CD4-positive, alpha-beta T cell treated with Interleukin-17A for 1 hour (primary cell): ENCODE measurements around the gene RYR1.
A peak's percentile ranks its signal among the peaks of the same experiment; 100 is the strongest.
"Not testable (repeated sequence)": the region's sequence is repeated elsewhere in the genome, so short reads cannot be mapped to it uniquely, and the experiment has no call there.

ENCODE experiments used
- DNase-seq: peaks from one replicate; pipeline ENCODE4 v3.0.0-alpha.2; 2020

The RYR1 gene

DNA sequence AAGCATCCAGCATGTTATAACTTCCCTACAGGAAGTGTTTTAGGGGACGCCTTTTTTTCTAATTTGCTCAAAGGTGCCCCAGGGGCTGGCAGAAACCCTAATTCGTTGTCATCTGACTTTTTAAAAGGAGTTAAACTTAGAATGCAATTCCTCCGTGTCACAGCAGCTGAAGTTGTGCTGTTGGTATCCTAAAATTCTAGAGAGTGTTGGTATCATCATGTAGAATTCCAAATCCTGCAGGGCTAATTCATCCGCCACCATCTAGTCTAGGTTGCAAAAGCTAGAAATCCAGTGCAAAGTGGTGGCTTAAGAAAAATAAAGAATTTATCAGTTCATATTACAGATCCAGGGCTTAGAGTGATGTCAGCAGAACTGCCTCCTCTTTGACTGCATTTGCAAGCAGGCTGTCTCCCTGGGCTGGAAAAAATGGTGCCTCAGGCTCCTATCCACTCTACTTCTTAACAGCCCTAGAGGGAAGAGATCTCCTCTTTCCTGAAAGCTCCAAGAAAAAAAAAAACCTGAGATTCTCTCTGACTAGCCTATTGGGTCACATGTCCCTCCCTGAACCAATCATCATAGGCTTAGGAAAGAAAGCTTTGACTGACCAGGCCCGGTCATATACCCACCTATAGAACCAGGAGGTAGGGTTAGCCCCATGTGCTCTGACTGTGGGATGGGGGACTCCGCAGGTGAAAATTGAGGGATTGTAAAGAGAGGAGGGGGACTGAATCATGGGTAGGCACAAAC is 111.3 kb downstream of the RYR1 start:
- DNase-seq, result peak; percentile 79

- DNase-seq, result no peak
Measured at GRCh38 chr19:38545596-38545995, 112.1 kb downstream of the RYR1 start.

- DNase-seq, result no peak
Measured at GRCh38 chr19:38547421-38547820, 113.9 kb downstream of the RYR1 start.

DNA sequence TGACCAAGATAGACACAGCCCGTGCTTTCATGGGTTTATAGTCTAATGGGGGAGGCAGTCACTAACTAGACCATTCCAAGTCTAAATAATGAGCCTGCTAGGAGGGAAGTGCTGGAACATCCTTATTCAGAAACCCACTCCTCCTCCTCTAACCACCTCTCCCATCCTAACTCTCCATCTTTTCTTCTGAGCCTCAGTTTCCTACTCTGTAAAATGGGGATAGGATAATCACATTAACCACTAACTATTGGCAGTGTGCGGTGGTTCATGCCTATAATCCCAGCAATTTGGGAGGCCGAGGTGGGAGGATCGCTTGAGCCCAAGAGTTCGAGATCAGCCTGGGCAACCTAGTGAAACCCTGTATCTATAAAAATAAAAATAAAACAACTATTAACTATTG is 115.6 kb downstream of the RYR1 start:
- no peak for DNase-seq

DNA sequence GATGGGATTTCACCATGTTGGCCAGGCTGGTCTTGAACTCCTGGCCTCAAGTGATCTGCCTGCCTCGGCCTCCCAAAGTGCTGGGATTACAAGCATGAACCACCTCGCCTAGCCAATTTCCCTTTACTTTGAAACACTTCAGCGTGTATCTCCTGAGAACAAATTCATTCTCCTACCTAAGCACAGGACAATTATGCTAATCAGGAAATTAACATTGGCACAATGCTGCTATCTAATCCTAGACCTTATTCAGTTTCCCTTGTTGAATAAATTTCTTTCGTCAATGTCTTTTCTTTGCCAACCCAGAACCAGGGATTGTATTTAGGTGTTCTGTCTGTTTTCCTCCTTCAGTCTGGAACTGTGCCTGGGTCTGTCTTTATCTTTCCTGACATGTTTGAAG is 116.5 kb downstream of the RYR1 start:
- no peak for DNase-seq

GRCh38 chr19:38550376-38550775 is 116.9 kb downstream of the RYR1 start:
- DNase-seq, result no peak

- DNase-seq, result peak; percentile 21
Measured at GRCh38 chr19:38551450-38551813, 117.9 kb downstream of the RYR1 start.

DNA sequence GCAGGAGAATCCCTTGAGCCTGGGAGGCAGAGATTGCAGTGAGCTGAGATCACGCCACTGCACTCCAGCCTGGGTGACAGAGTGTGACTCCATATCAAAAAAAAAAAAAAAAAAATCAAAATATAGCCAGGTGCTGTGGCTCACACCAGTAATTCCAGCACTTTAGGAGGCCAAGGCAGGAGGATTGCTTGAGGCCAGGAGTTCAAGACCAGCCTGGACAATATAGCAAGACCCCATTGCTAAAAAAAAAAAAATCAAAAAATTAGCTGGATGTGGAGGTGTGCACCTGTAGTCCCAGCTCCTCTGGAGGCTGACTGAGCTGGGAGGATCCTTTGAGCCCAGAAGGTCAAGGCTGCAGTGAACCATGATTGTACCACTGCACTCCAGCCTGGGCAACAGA is 119.7 kb downstream of the RYR1 start:
- not testable (repeated sequence) for DNase-seq

GRCh38 chr19:38554676-38555141 is 121.2 kb downstream of the RYR1 start:
- DNase-seq, result no peak

GRCh38 chr19:38555200-38555599 is 121.7 kb downstream of the RYR1 start:
- no peak for DNase-seq

GRCh38 chr19:38556521-38557174 is 123.2 kb downstream of the RYR1 start:
- peak; percentile 23 for DNase-seq

GRCh38 chr19:38557205-38557799 is 123.8 kb downstream of the RYR1 start:
- DNase-seq, result peak; percentile 53

DNA sequence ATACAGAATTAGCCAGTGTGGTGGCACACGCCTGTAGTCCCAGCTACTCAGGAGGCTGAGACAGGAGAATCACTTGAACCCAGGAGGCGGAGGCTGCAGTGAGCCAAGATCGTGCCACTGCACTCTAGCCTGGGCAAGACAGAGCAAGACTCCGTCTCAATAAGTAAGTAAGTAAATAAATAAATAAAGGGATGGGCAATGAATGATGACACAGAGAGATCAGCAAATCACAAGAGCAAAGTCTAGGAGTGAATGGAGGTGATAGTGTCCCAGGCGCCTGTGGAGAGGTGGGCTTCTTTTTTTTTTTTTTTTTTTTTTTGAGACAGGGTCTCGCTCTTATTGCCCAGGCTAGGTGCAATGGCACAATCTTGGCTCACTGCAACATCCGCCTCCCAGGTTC is 125.4 kb downstream of the RYR1 start:
- not testable (repeated sequence) for DNase-seq

GRCh38 chr19:38559428-38560401 is 126.2 kb downstream of the RYR1 start:
- DNase-seq, result peak; percentile 54

GRCh38 chr19:38561053-38561606 is 127.6 kb downstream of the RYR1 start:
- no peak for DNase-seq

DNA sequence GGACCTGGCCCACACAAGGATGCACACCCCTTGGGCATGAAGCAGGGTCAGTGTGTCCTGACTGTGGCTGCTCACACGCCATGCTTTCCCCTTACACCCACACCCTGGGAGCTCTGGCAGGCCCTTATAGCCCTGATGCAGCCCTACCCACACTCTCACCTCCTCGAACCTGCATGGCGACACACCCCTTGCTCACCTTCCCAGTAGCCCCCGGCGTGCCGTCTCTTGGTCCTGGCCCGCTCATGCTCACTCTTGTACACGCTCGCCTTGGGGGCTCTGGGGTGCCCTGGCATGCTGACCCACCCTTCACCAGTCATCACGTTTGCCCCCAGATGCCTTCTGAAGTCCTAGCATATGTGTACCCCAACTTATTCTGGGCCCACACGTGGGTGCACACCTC is 128.2 kb downstream of the RYR1 start:
- no peak for DNase-seq

DNA sequence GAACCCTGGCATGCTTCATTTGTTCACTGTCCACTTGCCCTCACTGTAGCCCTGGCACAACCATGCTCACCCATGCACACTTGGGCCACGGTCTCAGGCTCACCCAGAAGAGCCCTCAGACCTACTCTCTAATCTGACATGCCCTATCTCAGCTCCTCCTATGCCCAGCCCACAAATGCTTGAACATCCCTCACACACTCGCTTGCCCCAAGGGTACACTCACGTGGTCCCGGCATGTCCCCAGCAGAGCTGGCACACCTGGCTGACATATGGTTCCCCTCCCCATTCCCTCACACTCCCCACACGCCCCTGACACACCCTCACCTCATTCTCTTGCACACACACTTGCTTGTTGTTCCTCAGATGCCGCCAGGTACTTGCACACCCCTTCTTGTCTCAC is 128.6 kb downstream of the RYR1 start:
- DNase-seq, result no peak

- DNase-seq, result no peak
Measured at GRCh38 chr19:38563475-38563874, 130.0 kb downstream of the RYR1 start.

GRCh38 chr19:38564981-38565690 is 131.6 kb downstream of the RYR1 start:
- DNase-seq, result peak; percentile 26

- DNase-seq, result no peak
Measured at GRCh38 chr19:38565691-38566105, 132.2 kb downstream of the RYR1 start.

DNA sequence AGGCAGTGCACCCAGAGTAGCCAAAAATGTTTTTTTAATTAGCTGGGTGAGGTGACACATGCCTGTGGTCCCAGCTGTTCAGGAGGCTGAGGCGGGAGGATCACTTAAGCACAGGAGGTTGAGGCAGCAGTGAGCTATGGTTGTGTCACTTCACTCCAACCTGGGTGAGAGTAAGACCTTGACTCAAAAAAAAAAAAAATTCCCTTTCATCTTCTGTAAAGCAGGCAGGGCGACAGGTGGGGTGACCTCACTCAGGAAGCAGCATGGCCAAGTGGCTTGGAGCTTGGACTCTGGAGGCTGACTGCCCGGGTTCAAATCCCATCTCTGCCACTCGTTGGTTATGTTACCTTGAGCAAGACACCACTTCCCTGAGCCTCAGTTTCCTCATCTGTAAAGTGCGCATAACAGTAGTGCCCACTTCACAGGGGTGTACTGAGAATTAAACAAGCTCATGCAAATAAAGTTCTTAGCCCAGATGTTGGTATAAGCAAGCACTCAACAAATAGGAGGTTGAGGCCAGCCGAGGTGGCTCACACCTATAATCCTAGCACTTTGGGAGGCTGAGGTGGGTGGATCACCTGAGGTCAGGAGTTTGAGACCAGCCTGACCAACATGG is 136.0 kb downstream of the RYR1 start:
- DNase-seq, result no peak
